Hepatocyte (in vitro differentiated cells): Measurements from ENCODE around the gene PLEKHM3.
"Not testable (repeated sequence)": the region's sequence is repeated elsewhere in the genome, so short reads cannot be mapped to it uniquely, and the experiment has no call there.

Source experiments
- CTCF ChIP-seq: fragments of 200-600 bp; sonication (generic); IDR thresholded peaks from 2 replicates; pipeline ENCODE4 v1.5.1; 2016; ENCODE audit warnings: antibody characterized with exemption, mild to moderate bottlenecking; ENCODE audit not compliant: poor library complexity
- EZH2 ChIP-seq: fragments of 200-600 bp; sonication (generic); IDR thresholded peaks from 2 replicates; pipeline ENCODE4 v1.6.1; 2016; ENCODE audit warnings: antibody characterized with exemption, mild to moderate bottlenecking, borderline replicate concordance

DNA sequence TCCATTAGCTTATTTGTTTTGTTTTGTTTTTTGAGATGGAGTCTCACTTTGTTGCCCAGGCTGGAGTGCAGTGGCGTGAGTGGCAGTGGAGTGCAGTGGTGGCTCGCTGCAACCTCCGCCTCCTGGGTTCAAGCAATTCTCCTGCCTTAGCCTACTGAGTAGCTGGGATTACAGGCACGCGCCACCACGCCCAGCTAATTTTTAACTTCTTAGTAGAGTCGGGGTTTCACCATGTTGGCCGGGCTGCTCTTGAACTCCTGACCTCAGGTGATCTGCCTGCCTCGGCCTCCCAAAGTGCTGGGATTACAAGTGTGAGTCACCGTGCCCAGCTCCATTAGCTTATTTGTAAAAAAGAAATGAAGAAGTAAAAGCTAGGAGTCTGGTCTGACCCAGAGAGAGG, 213.7 kb downstream of the PLEKHM3 start:
- TF ChIP-seq CTCF, EZH2: not testable (repeated sequence)
